Bronchial smooth muscle cell (primary cell): ENCODE data around the gene ZNF692. TPM values are rescaled to one million over a fixed set of nuclear protein-coding genes. Genes with fewer than 3 reads are reported as not detected.

Experiments
- total RNA-seq: library from RNA; depleted of rRNA; stranded (reverse); fragments of >200 nt; gene quantifications from 2 replicates; pipeline ENCODE4 v1.2.1, GENCODE V29; 2014

The ZNF692 gene
- 13.6 and 17.7 TPM in 2 replicates for total RNA-seq

DNA sequence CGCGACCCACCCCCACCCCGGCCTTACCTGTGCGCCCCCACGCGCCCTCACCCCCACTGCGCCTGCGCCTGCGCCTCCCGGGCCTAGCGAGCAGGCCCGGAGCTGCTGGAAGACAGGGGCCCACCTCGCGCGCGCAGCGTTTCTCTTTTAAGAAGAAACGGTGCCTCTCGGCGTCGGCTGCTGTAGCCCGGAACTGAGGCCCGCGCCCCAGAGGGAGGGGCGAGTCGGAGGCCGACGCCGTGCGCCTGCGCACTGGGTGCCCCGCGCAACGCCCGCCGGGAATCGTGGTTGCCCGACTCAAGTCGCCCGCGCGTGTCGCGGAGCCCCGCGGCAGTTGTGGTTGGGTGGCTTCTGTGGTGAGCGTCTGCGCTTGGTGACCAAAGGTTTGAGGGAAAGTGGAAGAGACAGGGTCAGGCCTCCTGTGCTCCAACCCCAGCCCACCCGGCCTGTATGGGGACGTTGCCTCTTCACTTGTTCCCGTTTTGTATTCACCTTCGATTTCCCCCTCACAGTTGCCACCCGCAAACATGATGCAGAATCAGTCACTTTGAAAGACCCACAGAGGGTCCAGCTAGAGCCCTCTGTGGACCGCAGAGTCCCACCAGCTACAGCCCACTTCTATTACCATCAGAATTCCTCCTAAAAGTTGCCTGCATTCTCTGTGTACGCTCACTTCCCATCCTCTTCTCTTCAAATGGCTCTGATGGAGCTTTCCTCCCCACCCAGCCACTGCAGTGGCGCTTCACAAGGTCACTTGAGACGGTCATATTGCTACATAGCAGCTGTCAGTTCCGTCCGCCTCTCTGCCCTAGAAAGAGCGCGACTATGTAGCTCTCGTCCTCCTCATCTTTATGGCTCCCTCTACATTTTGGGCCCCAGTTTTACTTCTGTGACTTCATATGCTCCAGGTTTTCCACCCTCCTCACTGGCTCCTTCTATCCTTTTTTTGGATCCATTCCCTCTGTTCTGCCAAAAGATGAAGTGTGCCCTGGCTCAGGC is at the start of gene ZNF692:
Gene ZNF692, minus strand, starts transcription at position 195 of the 999 bp plus-strand sequence. CDS start 776 bp downstream, outside the sequence.

GRCh38 chr1:248906009-248906752 is 47.3 kb upstream of the ZNF692 start, which contains the start of gene PGBD2:
Gene PGBD2 (plus strand): TSS chr1:248906235. CDS start chr1:248913863, 7,628 bp downstream.

GRCh38 chr1:248837781-248838356 is 21.0 kb downstream of the ZNF692 start, which contains the start of gene ZNF672:
Gene ZNF672 (plus strand): TSS chr1:248838224. CDS start chr1:248847275, 9,051 bp downstream.

GRCh38 chr1:248825909-248826760 is 32.8 kb downstream of the ZNF692 start, which contains the start of gene SH3BP5L:
Gene SH3BP5L (minus strand): TSS chr1:248825915. CDS start chr1:248824935, 980 bp downstream.

Other genes with a start within 250 kb of the ZNF692 start
- not detected in 2 replicates for gene OR2T11, start 224.0 kb downstream of the ZNF692 start, total RNA-seq
- gene OR2T35, start 213.8 kb downstream of the ZNF692 start, total RNA-seq = not detected in 2 replicates
- gene OR2T27, start 203.6 kb downstream of the ZNF692 start, total RNA-seq = not detected in 2 replicates
- not detected in 2 replicates for gene OR14I1, start 156.3 kb downstream of the ZNF692 start, total RNA-seq
- not detected in 2 replicates for gene LYPD8, start 103.3 kb downstream of the ZNF692 start, total RNA-seq
- gene SH3BP5L, start 33.2 kb downstream of the ZNF692 start, total RNA-seq = 16.9 and 17.0 TPM in 2 replicates
- 10.2 and 11.8 TPM in 2 replicates for gene ZNF672, start 20.9 kb downstream of the ZNF692 start, total RNA-seq
- gene PGBD2, start 47.1 kb upstream of the ZNF692 start, total RNA-seq = 4.4 and 6.4 TPM in 2 replicates